ENCODE results near the gene FMNL2.
"Not testable (repeated sequence)": the region's sequence is repeated elsewhere in the genome, so short reads cannot be mapped to it uniquely, and the experiment has no call there.

FMNL2 gene

DNA sequence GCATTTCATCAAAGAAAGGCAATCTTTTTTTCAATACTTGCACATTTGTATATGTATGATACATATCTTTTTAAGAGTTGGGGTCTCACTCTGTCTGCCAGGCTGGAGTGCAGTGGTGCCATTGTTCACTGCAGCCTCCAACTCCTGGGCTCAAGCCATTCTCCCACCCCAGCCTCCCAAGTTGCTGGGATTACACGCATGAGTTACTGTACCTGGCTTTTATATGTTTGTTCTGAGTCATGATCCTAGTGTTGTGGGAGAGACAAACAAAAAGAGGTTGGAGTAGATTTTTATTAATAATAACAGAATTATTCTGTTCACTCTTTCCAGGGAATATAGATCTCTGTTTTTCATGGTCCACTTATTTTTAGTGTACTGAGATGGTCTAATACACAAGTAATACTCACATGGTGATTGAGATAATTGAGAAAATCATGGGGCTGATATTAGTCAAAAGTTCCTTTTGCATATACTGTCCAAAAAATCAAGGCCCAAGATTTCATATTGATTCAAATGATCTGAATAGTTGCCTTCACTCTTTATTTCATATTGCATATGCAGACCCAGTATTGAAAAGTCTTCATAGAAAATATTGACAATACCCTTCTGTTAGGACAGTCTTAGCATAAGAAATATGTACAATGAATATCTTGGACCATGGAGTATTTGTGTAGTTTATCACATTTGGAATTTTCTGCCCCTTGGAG, 138.3 kb downstream of the FMNL2 start:
- no peak for DNase-seq

- not testable (repeated sequence) for DNase-seq
These were observed 139.5 kb downstream of the FMNL2 start for GRCh38 chr2:152474523-152474922.

DNA sequence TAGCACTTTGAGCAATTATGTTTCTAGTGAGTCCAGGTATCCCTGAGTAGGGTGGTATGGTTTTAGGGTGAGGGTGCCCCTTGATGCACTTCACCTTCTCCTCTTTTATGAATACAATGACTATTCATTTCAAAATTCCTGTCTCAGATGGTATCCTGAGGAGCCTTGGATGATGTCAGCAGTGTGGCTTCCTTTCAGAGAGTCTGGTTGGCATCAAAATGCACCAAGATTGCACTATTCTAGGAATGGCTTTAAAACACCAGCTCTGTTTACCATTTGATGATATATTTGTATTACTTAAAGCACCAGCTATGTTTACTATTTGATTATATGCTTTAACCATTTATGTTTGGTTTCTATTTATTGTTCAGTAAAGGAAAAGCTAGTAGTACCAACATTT, 141.0 kb downstream of the FMNL2 start:
- DNase-seq, result no peak

DNA sequence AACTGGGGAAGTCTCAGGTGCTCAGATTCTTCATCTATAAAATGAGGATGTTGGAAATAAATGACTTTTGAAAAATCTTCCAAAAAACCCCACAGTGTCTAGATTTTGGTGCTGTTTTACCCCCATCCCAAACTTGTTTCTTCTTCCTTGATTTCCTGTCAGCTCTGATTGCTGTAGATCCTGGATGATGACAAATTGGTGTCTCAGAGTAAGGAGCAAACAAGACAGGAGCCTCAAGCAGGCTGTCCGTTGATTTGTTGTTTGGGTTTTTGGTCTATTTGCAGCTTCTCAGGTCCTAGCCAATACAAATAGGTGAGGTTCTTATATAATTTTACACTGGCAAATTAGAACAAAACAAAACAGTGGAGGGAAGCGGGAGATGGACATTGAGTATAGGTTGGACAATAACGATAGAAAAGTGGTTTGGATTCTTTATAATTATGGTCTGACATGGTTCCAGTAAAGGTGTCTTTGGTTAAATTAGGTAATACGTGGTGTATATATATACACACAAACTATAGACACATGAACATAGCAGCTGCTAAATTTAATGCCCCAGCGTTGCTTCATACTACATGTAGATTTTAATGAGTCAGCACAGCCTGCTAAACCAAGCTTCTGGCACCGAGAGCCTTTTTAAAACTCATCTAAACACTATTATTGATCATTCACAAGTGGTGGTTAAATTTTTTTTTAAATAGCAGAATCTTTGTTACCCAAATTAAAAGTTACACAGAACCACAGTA, 142.5 kb downstream of the FMNL2 start:
- DNase-seq, result no peak

GRCh38 chr2:152479282-152479681, 144.3 kb downstream of the FMNL2 start:
- no peak for DNase-seq

- no peak for DNase-seq
These were observed 145.9 kb downstream of the FMNL2 start for GRCh38 chr2:152480821-152481399.

DNA sequence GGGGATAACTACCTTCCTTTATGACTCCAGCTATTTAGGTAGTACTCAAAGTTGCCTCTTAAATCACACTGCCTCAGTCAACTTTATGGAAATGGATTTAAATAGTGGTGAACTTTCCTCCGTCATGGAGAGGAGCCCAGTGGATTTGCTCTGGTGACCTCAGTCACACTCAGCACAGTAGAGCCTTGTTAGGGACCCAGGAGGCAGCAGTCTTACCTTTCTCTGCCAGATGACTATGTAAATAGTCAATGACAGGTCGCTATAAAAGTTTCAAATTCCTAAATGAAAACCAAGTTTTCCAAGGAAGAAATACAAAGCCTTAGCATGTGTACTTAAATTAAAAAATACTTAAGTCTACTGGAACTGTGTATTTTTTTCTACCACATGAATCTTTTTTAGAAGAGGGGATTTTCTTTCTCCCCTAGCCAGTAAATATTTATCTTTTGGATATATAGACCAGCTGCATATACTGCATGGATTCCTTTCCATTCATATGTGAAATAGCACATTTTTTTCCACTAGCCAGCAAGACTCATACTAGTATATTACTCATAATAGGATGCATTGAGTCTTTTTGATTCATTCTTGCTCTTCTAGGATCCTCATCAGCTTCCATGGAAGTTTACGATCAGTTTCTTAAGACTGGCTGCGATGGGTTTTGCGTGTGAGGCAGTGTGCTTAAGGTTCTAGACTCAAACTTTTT, 147.1 kb downstream of the FMNL2 start:
- no peak for DNase-seq

- no peak for DNase-seq
These were observed 148.5 kb downstream of the FMNL2 start for GRCh38 chr2:152483276-152484063.

DNA sequence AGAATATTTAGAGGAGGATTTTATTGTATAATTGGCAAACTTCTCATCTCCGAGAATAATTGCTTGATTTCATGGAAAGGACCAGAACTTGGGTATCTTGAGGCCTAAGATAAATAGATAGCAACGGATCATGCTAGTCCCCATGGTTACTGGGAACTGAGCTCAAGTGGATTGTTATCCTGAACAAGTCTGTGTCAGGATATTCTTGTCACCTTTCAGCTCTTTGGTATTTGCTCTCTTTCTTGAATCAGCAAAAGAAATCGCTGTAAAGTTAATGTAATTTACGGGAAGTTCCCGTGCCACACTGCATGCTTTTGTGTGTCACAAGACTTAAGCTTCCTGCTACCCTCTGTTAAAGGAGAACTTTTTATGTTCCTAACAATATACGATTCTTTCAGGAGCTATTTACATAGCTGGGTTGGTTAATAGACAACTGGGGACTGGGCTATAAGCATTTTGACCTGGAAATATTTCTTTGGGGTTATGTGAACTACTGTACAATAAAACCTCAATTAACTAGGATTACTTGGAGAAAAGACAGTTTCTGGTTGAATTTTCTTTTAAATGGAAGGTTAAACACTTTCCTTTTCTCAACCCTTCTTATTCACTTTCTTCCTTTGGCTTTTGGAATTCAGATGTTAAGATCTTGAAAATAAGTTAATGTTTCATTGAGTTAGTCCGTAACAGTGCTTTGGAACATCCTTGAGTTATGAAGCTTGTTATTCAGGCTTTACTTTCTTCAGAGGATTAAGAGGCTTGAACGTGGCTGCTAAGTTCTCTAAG, 151.2 kb downstream of the FMNL2 start:
- DNase-seq, result no peak

GRCh38 chr2:152486737-152487400, 151.9 kb downstream of the FMNL2 start:
- no peak for DNase-seq

DNA sequence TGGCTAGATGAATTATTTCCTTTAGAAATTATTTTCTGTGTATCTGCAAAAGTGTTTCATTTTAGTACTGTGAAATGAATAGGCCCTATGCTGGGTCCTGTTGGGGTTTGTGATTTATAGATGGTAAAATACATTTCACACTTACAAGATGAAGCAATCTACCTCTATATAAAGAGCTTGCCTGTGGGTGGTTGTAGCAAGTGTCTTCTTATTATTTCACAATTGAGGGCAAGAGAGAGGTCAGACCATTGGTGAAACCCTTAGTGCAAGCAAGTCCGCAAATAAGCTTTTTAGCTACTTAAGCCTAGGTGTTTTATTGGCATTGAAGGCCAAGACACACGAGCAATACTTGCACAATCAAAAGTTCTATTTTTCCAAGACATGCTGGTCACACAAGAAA, 153.1 kb downstream of the FMNL2 start:
- no peak for DNase-seq

- DNase-seq, result no peak
These were observed 154.4 kb downstream of the FMNL2 start for GRCh38 chr2:152489364-152489763.

DNA sequence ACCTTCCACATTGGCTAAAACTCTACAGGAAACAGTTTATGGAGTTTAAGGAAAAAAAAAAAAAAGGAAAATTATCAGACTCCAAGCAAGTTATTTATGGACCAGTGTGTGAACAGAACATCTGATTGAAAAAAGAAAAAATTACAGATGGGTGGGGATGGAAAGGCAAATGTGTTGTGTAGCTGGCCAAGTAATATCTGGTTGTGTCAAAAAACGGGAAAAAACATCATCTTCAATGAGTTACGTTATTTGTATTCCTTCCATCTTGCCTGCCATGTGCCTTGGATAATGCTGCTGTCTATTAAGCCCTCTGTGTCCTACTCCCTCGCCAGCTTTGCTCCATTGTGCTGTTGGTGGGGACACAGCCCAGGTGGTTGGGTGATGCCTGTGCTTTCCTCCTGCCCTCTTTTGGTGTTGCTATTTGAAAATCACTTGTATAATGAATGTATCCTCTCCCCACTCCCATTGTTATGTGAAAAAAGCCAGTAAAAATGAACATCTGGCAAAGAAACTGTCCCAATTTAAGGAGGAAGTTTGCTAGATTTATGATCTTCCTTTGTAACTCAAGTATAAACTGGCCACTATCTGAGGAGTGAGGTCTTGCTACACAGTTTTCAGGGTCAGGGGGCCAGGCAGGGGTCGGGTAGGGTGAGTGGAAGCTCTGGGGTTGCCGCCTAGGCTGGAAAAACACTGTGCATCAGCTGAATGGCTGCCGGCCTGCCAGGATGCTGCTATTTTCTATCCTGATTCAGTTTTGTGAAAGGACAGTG, 155.9 kb downstream of the FMNL2 start:
- DNase-seq, result no peak

GRCh38 chr2:152492131-152492530, 157.2 kb downstream of the FMNL2 start:
- DNase-seq, result no peak

GRCh38 chr2:152492911-152493310, 157.9 kb downstream of the FMNL2 start:
- no peak for DNase-seq

DNA sequence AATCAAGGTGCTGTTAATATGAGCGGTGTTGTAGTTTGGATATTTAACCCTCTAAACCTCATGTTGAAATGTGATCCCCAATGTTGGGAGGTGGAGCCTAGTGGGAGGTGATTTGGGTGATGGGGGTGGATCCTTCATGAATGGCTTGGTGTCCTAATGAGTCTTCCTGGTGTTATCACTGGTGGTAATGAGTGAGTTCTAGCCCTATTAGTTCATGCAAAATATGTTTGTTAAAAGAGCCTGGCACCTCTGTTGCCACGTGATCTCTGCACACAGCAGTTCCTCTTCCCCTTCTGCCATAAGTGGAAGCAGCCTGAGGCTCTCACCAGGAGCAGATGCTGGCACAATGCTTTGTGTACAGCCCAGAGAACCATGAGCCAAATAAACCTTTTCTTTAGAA, 158.4 kb downstream of the FMNL2 start:
- DNase-seq, result peak in 1 of 2 experiments; percentile 36

DNA sequence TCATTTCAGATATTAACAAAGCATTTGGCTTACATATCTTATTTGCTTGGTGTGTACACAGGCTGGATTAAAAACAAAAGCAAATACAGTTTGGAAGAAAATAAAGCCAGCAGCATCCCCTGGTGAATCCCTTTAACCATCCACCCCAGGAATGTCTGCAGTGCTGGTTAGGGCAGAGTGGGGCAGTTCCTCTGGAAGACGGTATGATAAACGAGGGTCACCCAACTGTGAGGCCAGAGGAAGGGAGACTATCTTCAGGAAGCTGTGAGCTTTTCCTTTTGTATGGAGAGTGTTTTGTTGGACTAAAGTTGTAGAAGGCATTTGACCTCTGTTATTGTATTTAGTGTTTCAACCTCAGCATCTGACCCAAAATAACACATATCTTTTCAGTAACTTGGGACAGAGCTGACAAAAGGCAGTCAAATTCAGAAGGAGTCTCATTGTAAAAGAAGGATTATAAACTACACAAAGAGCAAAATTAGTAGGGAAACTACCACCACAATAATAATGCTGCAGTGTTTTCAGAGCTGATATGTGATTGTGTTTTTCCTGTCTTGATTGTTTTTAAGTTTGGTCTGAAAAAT, 159.1 kb downstream of the FMNL2 start:
- DNase-seq, result no peak

GRCh38 chr2:152496371-152496770, 161.4 kb downstream of the FMNL2 start:
- no peak for DNase-seq

- DNase-seq, result no peak
These were observed 162.6 kb downstream of the FMNL2 start for GRCh38 chr2:152497481-152498052.

- DNase-seq, result no peak
These were observed 164.4 kb downstream of the FMNL2 start for GRCh38 chr2:152499331-152499816.
